ENCODE results near the gene SIK2.
"Not testable (repeated sequence)": the region's sequence is repeated elsewhere in the genome, so short reads cannot be mapped to it uniquely, and the experiment has no call there.

SIK2 gene

DNA sequence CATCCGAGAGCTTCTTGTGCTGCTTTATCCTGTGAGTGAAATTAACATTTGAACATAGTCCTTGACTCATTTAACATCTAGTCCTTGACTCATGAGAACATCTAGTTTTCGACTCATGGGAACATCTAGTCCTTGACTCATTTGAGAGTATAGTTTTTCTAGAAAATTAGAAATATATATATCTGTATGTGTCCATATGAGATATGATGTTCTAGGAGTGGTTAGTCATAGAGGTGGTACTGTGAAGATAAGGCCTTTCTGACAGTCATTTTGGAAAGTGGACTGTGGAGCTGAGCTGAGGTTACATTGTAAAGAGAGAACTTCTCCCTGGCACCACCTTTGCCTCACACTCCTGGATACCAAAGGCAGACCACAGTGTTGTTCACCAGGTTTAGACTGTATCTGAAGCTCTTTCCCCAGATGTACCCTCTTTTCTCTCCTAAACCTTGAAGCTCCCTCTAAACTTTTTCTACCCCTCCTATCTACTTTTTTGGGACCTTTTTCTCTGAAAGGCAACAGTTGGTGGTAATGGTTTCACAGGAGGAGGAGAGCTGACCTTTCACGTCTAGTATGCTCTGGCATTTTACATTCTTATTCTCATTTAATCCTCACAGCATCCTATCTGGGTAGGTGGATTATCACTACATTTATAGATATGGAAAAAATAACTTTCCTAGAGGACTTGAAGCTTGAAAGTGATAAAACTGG, 96.8 kb downstream of the SIK2 start:
- no peak for DNase-seq (ENCODE audit: low read depth)

DNA sequence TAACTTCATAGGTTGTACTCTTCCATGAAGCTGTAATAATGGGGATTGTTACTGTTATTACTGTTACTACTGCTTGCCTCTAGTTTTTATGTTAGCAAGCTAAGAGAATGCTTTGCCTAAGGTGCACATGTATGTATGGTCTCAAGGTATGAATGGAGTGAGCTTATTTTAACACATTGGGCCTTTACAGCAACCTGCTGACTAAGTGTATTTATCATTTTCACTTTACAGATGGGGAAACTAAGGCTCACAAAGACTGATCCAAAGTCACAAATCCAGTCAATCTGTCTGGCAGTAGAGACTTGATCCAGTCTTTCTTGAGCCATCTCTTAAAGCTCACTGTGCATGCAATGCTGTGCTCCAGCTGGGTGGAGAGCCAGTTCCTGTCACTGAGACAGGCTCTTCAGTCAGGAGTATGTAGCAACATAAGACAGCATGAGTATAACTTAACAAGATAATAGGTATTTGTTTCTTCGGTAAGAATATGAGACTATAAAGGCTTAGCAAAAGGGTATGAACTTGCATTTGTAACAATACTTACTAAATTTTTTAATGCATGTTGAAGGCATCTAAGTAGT, 97.4 kb downstream of the SIK2 start:
- no peak for DNase-seq (ENCODE audit: low read depth)

DNA sequence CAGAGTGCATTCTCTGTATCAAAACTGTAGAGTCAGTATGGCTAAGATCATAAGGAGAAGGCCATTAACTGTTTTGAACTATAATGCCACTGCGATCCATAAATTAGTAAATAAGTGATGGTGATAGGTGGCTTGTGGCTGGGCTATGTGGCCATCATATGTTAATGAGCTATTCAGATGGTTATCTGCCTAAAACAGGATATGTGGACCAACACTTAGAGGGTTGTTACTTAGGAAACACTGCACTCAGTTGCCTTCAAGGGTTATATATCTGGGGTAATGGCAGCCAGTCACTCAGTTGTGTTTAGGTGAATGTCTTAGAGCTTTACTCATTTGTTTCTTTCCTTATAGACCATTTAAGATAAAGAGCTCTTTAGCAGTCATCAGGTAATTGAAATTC, 97.9 kb downstream of the SIK2 start:
- no peak for DNase-seq (ENCODE audit: low read depth)

DNA sequence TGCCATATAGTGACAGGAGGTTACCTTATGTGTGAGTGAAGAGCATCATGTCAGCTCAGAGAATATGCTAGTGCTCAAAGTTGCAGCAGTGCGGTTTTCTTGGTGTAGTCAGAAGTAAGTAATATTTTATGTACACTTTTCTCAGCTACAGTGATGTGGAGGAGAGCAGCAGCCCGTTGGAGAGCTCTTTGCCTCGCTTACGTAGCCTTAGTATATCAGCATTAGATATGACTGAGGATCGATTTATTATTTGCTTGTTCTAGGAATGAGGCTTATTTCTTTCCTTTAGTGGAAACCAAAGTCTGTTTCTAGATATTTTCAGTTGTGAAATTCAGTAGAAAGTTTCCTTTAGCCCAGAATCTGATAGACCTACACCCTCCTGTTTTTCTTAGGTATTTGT, 100.4 kb downstream of the SIK2 start:
- no peak for DNase-seq (ENCODE audit: low read depth)

DNA sequence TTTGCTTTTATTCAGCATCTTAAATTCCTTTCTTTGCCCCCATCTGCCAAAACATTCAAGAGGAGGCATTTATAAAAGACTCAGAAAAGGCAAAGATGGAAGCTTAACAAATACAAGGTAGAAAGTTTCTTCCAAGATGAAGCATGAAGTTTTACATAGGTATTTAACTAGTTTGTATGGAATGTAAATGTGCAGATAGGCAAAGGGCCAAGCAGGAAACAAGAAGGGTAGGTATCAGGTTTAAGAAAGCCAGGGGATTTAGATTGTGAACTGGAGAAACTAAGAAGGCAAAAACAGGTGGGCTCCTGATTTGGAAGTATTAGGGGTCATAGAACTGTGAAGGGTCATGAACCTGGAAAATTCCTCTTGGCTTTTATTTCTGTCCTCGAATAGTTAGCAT, 101.3 kb downstream of the SIK2 start:
- no peak for DNase-seq (ENCODE audit: low read depth)

DNA sequence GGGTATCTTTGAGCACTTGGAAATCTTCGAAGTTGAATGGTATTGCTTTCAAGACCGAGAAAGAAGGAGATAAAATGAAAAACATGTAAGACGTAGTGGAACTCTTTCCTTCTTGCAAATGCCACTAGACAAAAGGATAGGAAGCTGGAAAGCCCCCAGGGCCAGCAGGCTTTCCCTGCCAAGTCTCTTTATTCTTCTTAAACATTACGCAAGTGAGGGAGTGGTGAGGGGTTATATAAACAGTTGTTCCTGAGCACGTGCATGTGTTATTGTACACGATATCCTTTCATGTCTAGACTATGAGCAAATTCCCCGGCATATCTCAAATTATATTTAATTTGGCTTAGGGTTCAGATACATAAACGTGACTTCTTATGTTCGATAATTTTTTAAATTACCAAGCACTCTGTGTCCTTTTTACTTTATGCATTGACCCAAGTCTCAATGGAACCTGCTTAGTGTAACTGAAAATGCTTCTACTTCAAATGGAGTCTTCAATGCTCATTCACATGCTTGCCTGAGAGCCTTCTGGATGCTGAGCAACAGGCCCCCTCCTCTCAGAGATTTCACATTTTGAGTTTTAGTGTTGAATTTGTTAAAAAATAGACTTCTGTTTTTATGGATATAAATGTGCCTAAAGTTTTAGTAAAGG, 104.9 kb downstream of the SIK2 start:
- DNase-seq (ENCODE audit: low read depth) = no peak

DNA sequence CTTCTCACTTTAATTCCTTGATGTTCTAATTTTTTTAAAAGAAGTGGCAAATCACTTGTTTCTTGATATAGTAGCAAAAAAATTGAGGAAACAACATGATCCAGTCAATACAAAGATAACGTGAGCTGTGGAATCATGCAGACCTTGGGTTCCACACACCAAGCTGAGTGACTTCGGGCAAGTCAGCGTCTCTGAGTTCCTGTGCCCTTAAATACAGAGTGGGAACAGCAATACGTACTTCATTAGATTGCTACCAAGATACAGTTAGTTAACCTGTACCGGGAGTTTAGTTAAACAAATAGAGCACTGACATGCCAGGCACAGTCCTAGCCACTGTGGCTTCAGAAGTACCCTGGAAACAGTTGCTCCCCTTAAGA, 105.4 kb downstream of the SIK2 start:
- no peak for DNase-seq (ENCODE audit: low read depth)

DNA sequence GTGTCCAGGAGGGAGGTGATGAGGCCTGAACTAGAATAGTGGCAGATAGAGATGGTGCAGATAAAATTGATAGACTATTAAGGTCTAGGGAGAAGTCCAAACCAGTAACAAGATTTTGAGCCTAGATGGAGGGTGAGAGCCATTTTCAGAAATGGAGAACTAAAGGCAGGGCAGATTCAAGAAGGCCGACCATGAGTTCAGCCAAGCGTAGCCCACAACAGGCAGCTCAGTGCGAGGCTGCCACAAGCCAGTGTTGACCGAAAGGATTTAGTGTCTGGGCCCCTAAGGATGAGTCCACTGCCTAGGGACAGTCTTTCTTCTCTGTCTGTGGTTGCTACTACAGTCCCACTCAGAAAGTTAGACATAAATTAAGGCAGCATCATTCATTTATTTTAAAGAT, 112.3 kb downstream of the SIK2 start:
- no peak for DNase-seq (ENCODE audit: low read depth)

DNA sequence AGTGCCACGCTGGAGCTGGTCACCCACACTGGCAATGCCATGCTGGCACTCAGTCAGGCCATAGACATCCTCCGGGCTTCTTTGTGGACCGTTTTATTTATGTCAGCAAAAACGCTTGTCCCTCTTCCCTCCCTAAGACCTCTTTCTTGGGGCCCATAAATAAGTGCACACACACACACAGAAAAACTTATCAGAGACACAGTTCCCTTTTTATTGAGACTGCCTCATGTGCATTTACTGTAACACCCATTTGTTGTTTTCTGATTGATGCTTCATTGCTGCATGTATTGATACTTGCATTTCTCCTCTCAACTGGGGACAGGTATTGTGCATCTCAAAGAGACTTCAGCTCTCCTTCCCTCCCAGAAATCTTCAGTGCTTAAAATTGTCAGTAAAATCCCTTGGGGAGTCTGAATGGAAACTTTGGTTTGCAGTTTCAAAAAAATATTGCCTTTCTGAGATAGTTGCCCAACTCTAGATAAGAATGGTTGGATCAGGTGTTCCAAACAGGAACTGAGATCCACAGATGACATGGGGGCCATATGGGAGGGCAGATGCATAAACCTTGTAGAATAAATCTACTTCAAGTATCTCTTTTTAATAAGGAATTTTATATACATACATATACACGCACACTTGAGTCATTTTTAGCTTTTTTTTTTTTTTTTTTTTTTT, 113.0 kb downstream of the SIK2 start:
- no peak for DNase-seq (ENCODE audit: low read depth)

DNA sequence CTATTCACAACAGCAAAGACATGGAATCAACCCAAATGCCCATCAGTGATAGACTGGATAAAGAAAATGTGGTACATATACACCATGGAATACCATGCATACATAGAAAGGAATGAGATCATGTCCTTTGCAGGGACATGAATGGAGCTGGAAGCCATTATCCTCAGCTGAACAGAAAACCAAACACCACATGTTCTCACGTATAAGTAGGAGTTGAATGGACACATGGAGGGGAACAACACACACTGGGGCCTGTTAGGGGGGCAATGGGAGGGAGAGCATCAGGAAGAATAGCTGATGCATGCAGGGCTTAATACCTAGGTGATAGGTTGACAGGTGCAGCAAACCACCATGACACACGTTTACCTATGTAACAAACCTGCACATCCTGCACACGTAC, 115.4 kb downstream of the SIK2 start:
- not testable (repeated sequence) for DNase-seq (ENCODE audit: low read depth)

DNA sequence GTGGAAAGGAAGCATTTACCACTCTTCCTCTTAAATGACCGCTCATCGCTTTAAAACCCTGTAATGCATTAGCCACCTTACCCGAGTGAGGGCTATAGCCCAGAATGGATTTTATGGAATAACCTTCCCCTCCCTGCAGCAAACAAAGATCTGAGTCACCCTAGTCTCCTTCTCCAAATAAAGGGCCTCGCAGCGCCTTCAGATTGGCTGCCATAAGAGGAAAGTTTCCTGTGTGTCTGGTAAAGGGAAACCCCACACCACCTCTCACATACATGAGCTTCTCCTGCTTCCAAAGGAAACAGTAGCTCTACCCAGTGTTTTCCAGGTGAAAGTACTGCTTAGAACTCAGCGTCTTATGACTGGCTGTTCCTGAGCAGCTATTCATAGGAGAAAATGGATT, 116.2 kb downstream of the SIK2 start:
- DNase-seq (ENCODE audit: low read depth) = no peak

DNA sequence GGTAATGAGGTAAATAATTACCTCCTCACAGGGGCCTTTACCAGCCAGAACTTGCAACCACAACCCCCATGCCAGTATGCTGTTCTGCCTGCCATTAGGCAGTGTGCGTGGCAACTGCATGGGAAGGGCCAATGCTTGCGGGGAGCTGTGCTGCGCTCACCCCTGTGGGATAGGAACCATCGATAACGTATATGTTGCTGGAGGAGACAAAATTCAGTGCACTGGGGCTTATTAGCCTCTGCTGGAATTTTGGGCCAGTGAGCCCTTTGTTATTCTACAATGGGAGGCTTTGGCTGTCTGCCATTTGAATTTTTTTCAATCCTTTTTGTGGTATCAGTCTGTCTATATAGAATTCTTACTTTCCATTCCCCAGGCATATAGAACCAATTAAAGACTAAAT, 116.6 kb downstream of the SIK2 start:
- no peak for DNase-seq (ENCODE audit: low read depth)

DNA sequence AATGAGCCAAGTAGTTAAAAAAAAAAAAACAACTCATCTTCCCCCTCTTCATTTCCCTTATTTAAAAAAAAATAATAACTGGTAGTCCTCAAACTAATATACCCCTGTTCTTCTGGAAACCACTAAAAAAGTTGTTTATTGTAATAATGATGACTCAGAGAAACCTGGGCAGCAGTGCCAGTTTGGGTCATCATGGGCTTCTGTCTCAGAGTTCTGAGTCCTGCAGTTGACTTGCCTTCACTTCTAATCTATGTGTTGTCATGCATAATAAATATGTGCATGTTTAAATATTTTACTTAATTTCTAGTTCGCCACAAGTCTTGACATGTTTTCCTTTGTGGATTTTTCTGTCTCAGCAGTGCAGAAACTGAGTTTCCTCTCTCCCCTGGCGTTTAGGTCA, 117.1 kb downstream of the SIK2 start:
- DNase-seq (ENCODE audit: low read depth) = no peak

DNA sequence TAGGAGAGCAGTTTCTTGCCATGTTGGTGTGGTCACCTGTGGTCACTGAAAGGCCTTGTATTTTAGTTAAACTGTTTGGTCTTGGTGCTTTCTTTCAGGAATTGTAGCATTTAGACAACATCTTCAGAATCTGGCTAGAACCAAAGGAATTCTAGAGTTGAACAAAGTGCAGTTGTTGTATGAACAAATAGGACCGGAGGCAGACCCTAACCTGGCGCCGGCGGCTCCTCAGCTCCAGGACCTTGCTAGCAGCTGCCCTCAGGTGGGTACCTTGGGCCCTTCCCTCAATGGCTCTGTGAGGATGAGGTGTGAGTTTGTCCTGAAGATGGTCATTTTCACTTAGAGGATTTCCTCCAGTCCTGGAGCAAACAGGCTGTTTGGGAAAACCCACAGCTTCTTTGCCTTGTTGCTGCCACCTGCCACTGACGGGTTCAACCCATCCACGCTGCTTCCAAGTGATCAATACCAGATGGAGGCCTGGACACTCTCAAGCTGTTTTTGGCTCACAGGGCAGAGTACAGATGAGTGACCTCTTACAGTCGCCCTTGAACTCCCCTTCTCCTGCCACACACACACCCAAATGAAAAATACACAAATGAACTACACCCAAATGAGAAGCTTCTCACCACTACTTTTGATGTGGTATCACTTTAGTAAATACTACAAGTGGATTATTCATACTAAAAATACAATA, 118.7 kb downstream of the SIK2 start:
- DNase-seq (ENCODE audit: low read depth) = no peak

DNA sequence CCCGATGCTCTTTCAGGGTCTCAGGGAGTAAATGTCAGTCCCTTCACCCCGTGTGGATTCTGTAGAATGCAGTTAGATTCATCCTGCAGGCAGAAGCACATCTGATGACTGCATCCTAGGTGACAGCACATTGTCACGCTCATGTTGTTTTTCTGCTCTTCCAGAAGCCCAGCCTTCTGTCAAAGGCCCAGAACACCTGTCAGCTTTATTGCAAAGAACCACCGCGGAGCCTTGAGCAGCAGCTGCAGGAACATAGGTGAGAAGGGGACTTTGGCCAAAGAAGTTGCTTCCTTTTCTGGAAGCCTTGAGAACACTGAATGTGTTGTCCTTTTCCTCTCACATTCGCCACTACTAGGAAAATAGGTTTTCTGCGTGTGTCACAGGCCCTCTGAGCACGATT, 120.3 kb downstream of the SIK2 start:
- DNase-seq (ENCODE audit: low read depth) = no peak

DNA sequence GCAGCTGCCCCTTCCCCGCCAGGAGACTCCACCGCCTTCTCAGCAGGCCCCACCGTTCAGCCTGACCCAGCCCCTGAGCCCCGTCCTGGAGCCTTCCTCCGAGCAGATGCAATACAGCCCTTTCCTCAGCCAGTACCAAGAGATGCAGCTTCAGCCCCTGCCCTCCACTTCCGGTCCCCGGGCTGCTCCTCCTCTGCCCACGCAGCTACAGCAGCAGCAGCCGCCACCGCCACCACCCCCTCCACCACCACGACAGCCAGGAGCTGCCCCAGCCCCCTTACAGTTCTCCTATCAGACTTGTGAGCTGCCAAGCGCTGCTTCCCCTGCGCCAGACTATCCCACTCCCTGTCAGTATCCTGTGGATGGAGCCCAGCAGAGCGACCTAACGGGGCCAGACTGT, 121.3 kb downstream of the SIK2 start:
- DNase-seq (ENCODE audit: low read depth) = no peak

DNA sequence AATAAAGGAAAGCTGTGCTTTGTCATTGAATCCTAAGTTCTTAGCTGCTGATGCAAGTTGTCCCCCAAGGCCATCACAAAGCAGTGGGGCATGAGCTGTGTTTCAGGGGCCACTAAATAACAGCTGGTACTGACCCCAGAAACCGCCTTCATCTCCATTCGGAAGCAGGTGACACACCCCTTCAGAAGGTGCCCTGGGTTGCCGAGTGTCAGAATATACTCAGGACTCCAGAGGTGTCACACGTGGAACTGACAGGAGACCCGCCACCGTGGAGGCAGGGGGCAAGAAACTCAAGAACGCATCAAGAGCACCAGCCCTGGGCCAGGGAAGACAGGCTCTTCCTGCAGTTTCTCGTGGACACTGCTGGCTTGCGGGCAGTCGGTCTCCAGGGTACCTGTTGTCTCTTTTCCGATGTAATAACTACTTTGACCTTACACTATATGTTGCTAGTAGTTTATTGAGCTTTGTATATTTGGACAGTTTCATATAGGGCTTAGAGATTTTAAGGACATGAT, 122.4 kb downstream of the SIK2 start:
- no peak for DNase-seq (ENCODE audit: low read depth)

DNA sequence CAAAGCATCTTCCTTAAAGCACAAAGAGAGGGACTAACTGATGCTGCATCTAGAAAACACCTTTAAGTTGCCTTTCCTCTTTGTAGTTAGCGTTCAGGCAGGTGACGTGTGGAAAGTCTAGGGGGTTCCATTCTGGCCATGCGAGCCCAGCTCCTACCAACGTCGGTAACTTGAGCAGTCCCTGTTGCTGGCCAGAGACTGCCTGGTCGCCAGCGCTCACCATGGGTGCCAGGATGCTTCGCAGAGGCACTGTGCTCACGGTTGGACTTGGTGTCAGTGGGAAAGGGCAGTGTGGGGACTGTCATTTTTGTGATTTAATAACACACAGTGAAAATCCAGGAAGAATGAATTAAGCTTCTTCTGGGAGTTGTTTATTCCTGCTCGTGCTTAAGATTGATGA, 123.4 kb downstream of the SIK2 start:
- no peak for DNase-seq (ENCODE audit: low read depth)

DNA sequence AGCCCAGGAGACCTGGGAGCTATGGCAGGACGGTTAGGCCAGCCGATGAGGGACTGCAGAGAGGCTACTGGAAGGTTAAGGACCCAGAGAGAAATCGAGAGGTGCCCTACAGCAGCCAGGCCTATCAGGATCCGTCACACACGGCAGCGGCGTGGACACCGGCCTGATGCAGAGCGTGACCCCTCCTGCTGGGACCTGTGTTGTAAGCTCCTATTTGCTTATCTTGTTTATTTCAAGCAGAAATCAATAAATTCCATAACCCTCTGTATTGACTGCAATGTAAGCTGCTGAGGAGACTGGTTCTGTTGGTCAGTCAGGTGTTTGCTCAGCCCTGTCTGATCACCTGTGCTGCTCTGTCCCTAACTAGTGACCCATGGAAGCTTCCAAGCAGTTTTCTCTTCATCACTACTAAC, 124.1 kb downstream of the SIK2 start:
- no peak for DNase-seq (ENCODE audit: low read depth)

DNA sequence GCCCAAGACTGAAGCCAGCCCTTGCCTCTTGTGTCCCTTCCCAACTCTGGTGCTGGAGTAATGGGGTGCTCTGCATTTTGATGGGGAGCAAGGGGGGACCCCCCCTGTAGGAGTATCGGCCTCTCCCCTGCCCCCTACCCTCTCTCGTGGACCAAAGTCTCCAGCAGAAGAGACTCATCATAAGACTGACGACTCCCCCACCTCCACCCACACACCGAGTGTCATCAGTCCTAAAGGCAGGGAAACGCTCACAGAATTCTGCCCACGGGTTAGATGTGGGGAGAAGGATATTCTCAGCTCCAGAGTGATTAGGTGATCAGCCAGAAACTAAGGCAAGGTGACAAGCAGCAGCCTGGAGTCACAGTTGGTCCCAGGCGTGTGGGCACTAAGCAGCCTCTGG, 125.2 kb downstream of the SIK2 start:
- no peak for DNase-seq (ENCODE audit: low read depth)

DNA sequence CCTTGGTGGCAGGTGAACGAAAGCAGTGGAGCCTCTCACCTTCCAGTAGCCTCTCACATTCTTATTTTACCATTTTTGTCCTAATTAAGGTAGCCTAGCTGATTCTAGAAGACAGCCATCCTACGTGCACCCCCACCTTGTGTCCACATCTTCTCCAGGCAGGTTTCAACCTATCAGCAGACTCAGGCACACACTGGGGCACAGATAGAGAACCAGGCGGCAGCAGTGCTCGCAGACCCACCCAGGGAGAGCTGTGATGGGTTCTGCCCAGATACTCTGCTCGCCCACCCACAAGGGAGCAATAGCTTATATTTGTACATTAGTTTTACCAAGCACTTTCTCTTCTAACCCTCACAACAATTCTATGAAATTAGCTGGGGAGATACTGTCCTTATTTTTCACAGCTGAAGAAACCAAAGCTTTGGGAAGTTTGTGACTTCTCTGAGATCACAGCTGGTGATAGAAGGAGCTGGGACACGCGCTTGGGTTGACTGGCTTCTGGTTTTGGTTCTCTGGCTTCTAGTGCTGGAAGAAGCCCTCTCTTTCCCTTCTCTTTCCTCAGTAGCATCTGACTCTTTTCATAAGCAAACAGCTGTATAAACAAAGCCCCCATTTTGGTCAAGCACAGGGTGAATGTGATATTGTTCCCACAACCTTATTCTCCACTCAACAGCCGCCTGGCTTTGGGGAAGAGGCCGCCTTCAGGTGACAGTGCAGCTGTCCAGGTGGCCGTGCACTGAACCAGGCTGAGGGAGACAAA, 127.0 kb downstream of the SIK2 start:
- DNase-seq (ENCODE audit: low read depth) = no peak

DNA sequence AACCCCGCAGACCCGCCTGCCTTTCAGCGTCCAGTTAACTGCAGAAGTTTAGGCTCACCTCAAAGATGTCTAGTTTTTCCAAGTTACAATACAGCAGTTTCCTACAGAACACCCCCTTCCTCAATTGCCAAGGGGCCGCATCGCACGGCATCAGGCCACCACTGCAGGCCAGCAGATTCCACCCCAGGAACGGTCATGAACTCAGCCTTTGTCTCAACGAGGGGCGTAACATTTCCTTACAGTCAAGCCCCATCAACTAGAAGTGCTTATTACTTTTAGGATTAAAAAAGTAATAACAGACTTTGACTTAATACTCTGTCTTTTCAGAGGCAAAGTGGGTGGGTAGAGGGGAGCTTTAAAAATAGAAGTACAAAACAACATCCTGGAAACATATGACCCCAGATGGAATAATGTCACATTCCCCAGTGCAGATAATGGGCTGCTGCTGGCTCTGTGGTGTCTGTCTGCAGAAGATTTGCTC, 127.6 kb downstream of the SIK2 start:
- no peak for DNase-seq (ENCODE audit: low read depth)

Measured in GM04504 (cell line).